PC-9 (cell line): ENCODE measurements around the gene AZGP1. TPM values are rescaled to one million over a fixed set of nuclear protein-coding genes. Genes with fewer than 3 reads are reported as not detected.
"Not testable (repeated sequence)": the region's sequence is repeated elsewhere in the genome, so short reads cannot be mapped to it uniquely, and the experiment has no call there.

Source experiments
- BruUV-seq: library from RNA; stranded (reverse); fragments of 400-500 nt; replicated peaks from 2 replicates; lab custom pipeline; 2021; lab: Mats Ljungman, UMichigan
- CTCF ChIA-PET: fragments of 300-600 bp; sonication (Branson Sonifier 250); formaldehyde crosslinking; loops from one replicate; lab custom pipeline; 2022; ENCODE audit warnings: antibody characterized with exemption; lab: Charles Lee
- POLR2A ChIA-PET: fragments of 300-600 bp; sonication (Branson Sonifier 250); formaldehyde crosslinking; loops from one replicate; lab custom pipeline; 2022; ENCODE audit warnings: antibody characterized with exemption; ENCODE audit not compliant: unreplicated experiment; lab: Charles Lee
- DNase-seq, 2 experiments: peaks; one replicate each; pipeline versions ENCODE4 v3.0.0 to v3.0.0-alpha.2; 2015 to 2022; ENCODE audit warnings: mixed read lengths in 1 of 2
- H2AFZ ChIP-seq: fragments of 200-600 bp; sonication (generic); 2 replicates; pipeline ENCODE4 v1.8.1; 2017; ENCODE audit warnings: antibody characterized with exemption
- H3F3A ChIP-seq: fragments of 200-600 bp; sonication (generic); 2 replicates; pipeline ENCODE4 v1.8.1; 2017; ENCODE audit warnings: antibody characterized with exemption, mild to moderate bottlenecking, low read depth; ENCODE audit not compliant: insufficient read depth
- H3K27ac ChIP-seq: fragments of 200-600 bp; sonication (generic); 2 replicates; pipeline ENCODE4 v1.6.1; 2016; ENCODE audit warnings: mixed run types
- H3K27me3 ChIP-seq: fragments of 200-600 bp; sonication (generic); 2 replicates; pipeline ENCODE4 v1.6.1; 2016; ENCODE audit warnings: low read depth, mixed run types; ENCODE audit not compliant: insufficient read depth
- H3K36me3 ChIP-seq: fragments of 200-600 bp; sonication (generic); 2 replicates; pipeline ENCODE4 v1.6.1; 2016; ENCODE audit warnings: low read depth, mixed run types
- H3K4me1 ChIP-seq: fragments of 200-600 bp; sonication (generic); replicated peaks from 2 replicates; pipeline ENCODE4 v1.6.1; 2016; ENCODE audit warnings: mixed run types; ENCODE audit not compliant: insufficient read depth
- H3K4me2 ChIP-seq: fragments of 200-600 bp; sonication (generic); 2 replicates; pipeline ENCODE4 v1.6.1; 2017; ENCODE audit warnings: mixed run types
- H3K4me3 ChIP-seq: fragments of 200-600 bp; sonication (generic); 2 replicates; pipeline ENCODE4 v1.6.1; 2016; ENCODE audit warnings: mixed run types
- H3K79me2 ChIP-seq: fragments of 200-600 bp; sonication (generic); 2 replicates; pipeline ENCODE4 v1.6.1; 2017; ENCODE audit warnings: low read depth, mixed run types
- H3K9me2 ChIP-seq: fragments of 200-600 bp; sonication (generic); 2 replicates; pipeline ENCODE4 v1.8.1; 2017; ENCODE audit warnings: mild to moderate bottlenecking; ENCODE audit not compliant: insufficient read depth
- H3K9me3 ChIP-seq: fragments of 200-600 bp; sonication (generic); 2 replicates; pipeline ENCODE4 v1.8.1; 2016; ENCODE audit warnings: low read depth; ENCODE audit not compliant: insufficient read depth
- H4K20me1 ChIP-seq: fragments of 200-600 bp; sonication (generic); 2 replicates; pipeline ENCODE4 v1.8.1; 2017; ENCODE audit not compliant: insufficient read depth
- EZH2 ChIP-seq: fragments of 200-600 bp; sonication (generic); IDR thresholded peaks from 2 replicates; pipeline ENCODE4 v1.8.0; 2017; ENCODE audit warnings: antibody characterized with exemption, low read depth
- intact Hi-C: fragments of 100-400 bp; cut with micrococcal nuclease; formaldehyde crosslinking; loops from one replicate; pipeline ENCODE4 v1.10.0; 2022; ENCODE audit not compliant: unreplicated experiment
- total RNA-seq: library from RNA; stranded (reverse); gene quantifications from 2 replicates; pipeline ENCODE4 v1.2.3, GENCODE V29; 2021
- TF ChIP-seq, protein P1 (sequence below): fragments of 200-600 bp; sonication (generic); conservative IDR thresholded peaks from 2 replicates; pipeline ENCODE4 v1.6.1; 2017; ENCODE audit warnings: mixed run types, antibody characterized with exemption, mild to moderate bottlenecking, moderate library complexity

AZGP1 gene
- total RNA-seq, 1 experiment from 2014 or later, result not detected

DNA sequence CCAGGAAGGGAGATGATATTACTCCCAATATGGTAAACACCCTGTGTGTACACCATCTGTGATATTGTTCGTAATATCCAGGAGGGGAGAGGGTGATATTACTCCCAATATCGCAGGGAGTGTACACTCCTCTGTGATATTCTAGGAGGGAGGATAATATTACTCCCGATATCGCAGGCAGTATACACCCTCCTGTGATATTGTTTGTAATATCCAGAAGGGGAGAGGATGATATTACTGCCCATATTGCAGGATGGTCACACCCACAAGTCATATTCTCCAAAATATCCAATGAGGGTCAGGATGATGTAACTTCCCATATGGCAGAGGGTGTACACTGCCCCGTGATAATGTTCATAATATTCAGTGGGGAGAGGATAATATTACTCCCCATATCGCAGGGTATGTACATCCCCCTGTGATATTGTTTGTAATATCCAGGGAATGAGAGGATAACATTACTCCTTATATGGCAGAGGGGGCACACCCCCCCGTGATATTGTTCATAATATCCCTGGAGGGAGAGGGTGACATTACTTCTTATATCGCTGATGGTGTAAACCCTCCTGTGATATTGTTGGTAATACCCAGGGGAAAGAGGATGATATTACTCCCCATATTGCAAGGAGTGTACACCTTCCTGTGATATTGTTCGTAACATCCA is 17.1 kb downstream of the AZGP1 start:
- Histone ChIP-seq H3K27ac (no peak overlapping the region), H3F3A (peaks cover 15% of the 10 kb centered on the region), H3K9me2 (no peaks in the 10 kb centered on the region), H4K20me1 (no peaks in the 10 kb centered on the region), H3K36me3 (no peaks in the 10 kb centered on the region), H3K4me1 (peaks cover 12% of the 10 kb centered on the region), H3K4me3 (no peak overlapping the region), H2AFZ (no peak overlapping the region), H3K27me3 (peaks cover 53% of the 10 kb centered on the region), H3K9me3 (no peaks in the 10 kb centered on the region), H3K4me2 (no peak overlapping the region), H3K79me2 (no peaks in the 10 kb centered on the region)
- intact Hi-C loops, result no loop called here
- TF ChIP-seq, protein P1, sequence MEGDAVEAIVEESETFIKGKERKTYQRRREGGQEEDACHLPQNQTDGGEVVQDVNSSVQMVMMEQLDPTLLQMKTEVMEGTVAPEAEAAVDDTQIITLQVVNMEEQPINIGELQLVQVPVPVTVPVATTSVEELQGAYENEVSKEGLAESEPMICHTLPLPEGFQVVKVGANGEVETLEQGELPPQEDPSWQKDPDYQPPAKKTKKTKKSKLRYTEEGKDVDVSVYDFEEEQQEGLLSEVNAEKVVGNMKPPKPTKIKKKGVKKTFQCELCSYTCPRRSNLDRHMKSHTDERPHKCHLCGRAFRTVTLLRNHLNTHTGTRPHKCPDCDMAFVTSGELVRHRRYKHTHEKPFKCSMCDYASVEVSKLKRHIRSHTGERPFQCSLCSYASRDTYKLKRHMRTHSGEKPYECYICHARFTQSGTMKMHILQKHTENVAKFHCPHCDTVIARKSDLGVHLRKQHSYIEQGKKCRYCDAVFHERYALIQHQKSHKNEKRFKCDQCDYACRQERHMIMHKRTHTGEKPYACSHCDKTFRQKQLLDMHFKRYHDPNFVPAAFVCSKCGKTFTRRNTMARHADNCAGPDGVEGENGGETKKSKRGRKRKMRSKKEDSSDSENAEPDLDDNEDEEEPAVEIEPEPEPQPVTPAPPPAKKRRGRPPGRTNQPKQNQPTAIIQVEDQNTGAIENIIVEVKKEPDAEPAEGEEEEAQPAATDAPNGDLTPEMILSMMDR, result no peak
- no TSS peak for BruUV-seq
- POLR2A ChIA-PET, result no interaction called here
- CTCF ChIA-PET, result no interaction called here
- no peak for DNase-seq

DNA sequence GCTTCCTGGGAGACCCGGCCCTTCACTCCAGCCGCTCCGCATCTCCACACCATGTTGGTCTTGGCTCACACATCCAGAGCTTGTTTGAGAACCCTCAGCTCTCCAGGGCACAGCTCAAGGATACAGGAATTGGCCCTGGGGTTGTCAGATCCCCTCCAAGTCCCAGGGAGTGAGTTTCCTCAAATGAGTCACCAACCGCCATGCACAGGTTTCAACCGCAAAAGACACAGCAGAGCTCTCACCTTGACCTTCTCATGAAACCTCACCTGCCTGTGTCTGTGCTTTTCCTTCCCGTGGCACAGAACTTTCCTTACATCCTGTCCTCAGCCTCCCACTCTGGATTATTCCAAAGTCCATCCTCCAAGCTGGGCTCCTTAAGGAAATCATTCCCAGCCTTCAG is 20.6 kb downstream of the AZGP1 start:
- Histone ChIP-seq H3K9me2 (no peaks in the 10 kb centered on the region), H4K20me1 (no peaks in the 10 kb centered on the region), H2AFZ (no peak overlapping the region), H3K36me3 (no peaks in the 10 kb centered on the region), H3K4me1 (peaks cover 12% of the 10 kb centered on the region), H3K9me3 (0 out of 2 replicates have a peak, but pooled peaks cover 6% of the 10 kb centered on the region), H3K4me3 (no peak overlapping the region), H3K27ac (peak overlapping the region; percentile 22), H3K4me2 (peak overlapping the region; percentile 51), H3F3A (peaks cover 19% of the 10 kb centered on the region), H3K27me3 (peaks cover 18% of the 10 kb centered on the region; the same call in 1 of the 2 replicates), H3K79me2 (no peaks in the 10 kb centered on the region)
- BruUV-seq, result no TSS peak
- CTCF ChIA-PET, result interaction anchor here (0.7 to 0.8 kb wide), 4 partner anchors 36 to 98 kb away, joined by 3 to 13 read pairs (median 6); no protein-coding TSS in a partner anchor
- DNase-seq, result peak; percentile 79 to 88
- intact Hi-C loops, result no loop called here
- POLR2A ChIA-PET, result interaction anchor here (0.5 to 0.7 kb wide), 7 partner anchors 41 to 897 kb away, joined by 3 to 10 read pairs (median 5); partner anchors contain the start of gene SLC12A9
- TF ChIP-seq, protein P1, result no peak
- no peak for TF ChIP-seq EZH2

DNA sequence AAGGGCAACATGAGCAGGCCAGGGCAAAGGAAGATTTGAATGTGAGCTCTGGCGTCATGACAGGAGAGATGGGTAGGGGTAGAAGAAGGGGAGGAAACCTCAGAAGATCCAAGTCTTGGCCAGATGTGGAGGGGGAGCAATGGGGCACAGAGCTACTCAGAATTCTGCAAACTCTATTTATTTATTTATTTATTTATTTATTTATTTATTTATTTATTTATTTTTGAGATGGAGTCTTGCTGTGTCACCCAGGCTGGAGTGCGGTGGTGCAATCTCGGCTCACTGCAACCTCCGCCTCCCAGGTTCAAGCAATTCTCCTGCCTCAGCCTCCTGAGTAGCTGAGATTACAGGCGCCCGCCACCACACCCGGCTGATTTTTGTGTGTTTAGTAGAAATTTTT is 21.2 kb downstream of the AZGP1 start:
- H3K27ac ChIP-seq, DNase-seq, H4K20me1 ChIP-seq, H3K4me2 ChIP-seq, H3K36me3 ChIP-seq, H3K79me2 ChIP-seq, BruUV-seq, intact Hi-C loops, H3K9me2 ChIP-seq, H2AFZ ChIP-seq, H3K9me3 ChIP-seq, H3K4me3 ChIP-seq: not testable (repeated sequence)
- H3K27me3 ChIP-seq, result 0 out of 2 replicates have a peak, but pooled peaks cover 12% of the 10 kb centered on the region
- ChIA-PET CTCF (interaction anchor here (0.6 kb wide), 1 partner anchor 1013 kb away, joined by 10 read pairs; no protein-coding TSS in a partner anchor), POLR2A (interaction anchor here (0.5 to 0.6 kb wide), 2 partner anchors 90 to 128 kb away, joined by 3 to 5 read pairs; no protein-coding TSS in a partner anchor)
- H3F3A ChIP-seq, result peaks cover 19% of the 10 kb centered on the region
- H3K4me1 ChIP-seq, result peaks cover 12% of the 10 kb centered on the region
